NCI-H524 (cell line): Measurements from ENCODE around the gene FANCI.
"Not testable (repeated sequence)": the region's sequence is repeated elsewhere in the genome, so short reads cannot be mapped to it uniquely, and the experiment has no call there.

ENCODE experiments used
- DNase-seq, 2 experiments: peaks; one replicate each; lab custom pipeline; 2025; lab: John Stamatoyannopoulos, UW

The FANCI gene

DNA sequence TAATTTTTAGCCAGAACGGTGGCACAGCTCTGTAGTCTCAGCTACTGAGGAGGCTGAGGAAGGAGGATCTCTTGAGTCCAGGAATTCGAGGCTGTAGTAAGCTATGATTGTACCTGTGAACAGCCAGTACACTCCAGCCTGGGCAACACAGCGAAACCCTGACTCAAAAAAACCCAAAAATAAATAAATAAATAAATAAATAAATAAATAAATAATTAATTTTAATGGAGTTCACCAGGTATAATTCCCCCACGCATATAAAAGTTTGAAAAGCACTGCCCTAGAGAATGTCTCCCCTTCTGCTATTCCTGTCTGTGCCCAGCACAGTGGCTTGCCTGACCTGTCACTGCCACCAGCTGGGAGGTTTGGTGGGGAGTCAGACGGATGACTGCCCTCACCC is 18.2 kb upstream of the FANCI start:
- DNase-seq, result no peak

DNA sequence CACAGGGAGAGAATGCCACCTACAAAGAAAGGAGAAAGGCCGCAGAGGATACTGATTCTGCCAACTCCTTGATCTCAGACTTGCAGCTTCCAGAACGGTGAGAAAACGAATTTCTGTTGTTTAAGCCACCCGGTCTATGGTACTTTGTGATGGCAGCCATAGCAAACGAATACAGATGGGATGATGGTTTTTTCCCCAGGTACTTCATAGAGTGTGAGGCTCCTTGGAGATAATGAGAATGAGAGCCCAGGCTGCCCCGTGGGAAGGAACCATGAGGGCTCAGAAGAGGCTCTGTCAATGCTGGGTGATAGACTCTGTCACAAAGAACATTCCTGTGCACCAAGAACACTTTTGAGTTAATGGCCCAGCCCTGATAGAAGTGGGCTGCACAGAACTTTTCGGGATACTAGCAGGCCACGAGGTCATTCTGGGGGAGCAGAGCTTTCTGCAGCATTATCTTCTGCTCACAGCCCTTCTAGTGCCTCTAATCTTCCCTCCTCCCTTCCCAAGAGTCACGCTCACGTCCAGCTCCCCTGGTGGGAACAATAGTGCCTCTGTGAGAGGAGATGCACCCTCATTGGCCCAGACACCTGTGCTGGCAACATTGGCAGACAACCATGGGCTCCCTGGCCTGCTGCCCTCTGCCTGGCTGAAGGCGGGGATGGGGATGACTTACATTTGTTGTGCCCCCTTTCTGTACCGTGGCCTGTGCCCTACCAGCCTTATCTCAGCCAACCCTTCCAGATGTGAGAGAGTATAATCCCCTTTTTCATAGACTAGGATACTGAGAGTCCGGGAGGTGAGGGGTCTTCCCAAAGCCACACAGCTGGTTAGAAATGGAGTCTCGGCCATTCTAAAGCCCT is 17.2 kb upstream of the FANCI start:
- DNase-seq, result no peak

DNA sequence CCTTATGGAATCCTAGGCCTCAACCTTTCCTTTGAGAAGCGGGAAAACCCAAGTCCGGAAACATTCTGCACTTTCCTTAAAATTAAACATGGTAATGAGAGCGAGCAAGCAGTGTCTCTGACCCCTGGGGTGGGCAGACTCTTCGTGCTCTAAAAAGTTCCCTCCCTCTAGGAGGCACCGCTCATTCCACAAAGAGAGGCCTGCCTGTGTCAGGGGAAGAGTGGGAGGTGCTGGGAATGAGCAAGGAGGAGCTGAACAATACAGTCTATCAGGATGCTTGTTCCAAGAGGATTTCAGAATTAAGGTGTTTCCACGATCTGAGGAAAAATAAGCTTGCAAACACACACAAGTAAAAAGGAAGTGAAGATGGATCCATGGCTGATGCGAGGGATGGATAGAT is 16.4 kb upstream of the FANCI start:
- DNase-seq, result no peak

DNA sequence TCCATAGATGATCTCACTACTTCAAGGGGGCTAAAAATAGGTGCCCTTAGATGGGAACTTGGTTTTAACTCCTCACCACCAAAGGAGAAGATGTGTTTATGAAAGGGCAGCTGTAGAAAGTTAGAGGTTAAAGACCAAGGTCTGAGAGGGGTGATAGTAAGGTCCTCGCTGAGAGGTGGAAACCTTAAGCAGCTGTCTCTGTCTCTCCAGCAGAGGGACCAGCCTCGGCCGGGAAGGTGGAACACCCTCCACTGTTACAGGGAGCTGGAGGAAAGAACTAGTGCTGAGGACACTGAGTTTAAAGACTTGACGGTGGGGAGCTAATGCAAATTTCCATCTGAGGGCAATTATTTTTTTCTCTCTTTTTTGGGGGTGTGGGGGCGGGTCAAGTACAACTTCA is 13.5 kb upstream of the FANCI start:
- no peak for DNase-seq

DNA sequence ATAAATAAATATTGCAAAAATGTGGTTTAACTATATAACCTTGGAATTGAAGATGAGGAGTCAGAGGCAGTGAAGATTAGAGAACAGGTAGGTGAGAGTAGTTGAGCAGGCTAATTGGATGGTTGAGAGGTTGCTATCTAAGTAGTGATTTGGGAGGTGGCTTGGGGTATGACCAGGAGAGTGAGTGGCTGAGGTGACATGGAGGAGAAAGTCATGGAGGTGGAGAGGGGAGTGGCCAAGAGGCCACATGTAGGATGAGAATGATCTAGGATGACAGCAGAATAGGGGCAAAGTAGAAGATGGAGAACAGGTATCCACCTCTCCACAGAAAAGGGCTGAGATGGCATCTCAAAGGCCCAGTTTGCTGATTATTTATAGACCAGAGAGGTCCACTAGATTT is 11.9 kb upstream of the FANCI start:
- no peak for DNase-seq

DNA sequence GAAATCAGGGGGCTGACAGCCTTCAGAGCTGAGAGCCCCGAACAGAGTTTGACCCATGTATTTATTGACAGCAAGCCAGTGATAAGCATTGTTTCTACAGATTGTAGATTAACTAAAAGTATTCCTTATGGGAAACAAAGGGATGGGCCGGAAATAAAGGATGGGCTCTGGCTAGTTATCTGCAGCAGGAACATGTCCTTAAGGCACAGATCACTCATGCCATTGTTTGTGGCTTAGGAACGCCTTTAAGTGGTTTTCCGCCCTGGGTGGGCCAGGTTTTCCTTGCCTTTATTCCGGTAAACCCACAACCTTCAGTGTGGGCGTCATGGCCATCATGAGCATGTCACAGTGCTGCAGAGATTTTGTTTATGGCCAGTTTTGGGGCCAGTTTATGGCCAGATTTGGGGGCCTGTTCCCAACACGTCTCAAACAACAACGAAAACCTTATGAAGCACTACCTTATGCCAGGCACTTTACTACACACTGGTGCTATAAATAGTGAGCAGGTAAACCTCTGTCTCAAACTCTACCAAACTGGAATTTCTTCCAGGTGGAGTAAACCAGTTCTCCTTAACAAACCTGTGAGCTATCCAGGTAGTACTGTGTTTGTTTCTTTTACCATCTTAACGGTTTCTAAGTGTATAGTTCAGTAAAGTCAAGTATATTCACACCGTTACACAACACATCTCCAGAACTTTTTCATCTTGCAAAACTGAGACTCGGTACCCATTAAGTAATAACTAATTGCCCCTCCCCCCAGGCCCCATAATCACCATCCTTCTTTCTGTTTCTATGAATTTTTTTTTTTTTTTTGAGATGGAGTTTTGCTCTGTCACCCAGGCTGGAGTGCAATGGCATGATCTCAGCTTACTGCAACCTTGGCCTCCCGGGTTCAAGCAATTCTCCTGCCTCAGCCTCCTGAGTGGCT is 3.6 kb upstream of the FANCI start:
- DNase-seq, result not testable (repeated sequence)

DNA sequence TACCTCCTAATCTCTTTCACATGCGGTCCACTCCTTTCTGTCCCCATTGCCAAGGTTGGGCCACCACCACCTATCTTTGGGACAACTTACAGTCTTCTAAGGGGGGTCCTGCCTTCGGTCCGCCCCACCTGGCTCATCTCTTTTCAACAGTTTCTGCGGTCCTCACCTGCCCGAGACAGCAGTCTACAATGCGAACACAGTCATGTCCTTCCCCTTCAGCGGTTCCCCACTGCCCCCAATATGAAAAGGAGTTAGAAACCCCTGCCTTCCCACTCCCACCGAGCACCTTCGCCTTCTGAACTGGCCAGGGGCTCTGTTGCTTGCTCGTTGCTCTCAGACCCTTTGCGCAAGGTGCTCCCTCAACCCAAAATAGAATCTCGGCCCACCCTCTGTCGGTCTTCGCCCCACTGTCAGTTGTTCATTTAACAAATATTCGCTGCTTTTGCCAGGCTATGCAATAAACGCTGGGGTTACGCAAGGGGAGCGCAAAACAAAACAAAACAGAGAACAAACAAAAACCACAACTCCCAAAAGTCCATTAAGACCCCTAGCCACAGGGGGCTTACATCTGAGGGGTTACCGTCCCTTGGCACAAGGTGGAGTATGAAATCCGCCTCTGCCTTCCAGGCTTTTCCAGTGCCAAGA is 611 bp upstream of the FANCI start:
- no peak for DNase-seq

DNA sequence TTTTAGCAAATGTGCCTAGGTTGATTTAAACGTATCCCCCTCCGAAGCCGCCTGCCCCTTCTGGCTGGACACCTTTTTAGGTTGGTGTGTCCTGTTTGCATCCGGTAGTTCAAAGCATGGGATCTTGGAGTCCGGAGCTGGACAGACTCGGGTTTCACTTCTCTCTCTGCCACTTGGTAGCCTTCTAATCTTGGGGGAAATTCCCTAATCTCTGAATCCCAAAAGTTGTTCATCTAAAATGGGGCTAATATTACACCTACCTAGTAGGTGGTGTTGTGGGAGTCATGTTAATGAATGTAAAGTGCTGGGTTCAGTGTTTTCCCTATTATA is 760 bp downstream of the FANCI start:
- DNase-seq, result peak in 1 of 2 experiments; percentile 46

DNA sequence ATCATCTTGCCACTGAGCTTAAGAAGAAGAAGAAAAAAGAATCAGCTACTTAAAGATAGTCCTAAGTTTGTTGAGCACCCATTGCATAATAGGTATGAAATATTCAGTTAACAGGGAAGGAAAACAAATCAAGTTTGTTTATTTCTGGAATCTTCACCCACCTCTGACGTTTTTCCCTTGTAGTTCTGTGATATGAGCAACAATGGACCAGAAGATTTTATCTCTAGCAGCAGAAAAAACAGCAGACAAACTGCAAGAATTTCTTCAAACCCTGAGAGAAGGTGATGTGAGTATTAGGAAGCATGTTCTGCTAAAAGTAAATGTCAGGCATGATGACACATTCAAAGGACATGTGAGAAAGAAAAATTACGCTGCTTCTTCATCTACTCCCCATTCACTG is 3.7 kb downstream of the FANCI start:
- DNase-seq, result no peak

DNA sequence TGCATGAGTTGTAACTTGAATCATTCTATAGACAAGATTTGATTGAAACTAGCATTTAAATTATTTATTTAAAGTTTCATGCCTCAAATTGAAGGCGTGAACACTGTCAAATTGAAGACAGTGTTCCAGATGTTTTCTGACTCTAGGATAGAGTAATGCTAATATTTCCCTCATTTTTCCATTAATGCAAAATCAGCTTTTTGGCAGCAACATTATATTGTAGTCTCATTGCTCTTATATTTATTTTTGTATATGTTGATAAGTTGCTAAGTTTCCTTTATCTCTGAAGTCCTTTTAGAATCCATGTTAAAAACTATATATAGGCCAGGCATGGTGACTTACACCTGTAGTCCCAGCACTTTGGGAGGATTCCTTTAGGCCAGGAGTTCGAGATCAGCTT is 4.8 kb downstream of the FANCI start:
- no peak for DNase-seq

DNA sequence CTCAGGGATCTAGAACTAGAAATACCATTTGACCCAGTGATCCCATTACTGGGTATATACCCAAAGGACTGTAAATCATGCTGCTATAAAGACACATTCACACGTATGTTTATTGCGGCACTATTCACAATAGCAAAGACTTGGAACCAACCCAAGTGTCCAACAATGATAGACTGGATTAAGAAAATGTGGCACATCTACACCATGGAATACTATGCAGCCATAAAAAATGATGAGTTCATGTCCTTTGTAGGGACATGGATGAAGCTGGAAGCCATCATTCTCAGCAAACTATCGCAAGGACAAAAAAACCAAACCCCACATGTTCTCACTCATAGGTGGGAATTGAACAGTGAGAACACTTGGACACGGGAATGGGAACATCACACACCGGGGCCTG is 6.4 kb downstream of the FANCI start:
- not testable (repeated sequence) for DNase-seq

DNA sequence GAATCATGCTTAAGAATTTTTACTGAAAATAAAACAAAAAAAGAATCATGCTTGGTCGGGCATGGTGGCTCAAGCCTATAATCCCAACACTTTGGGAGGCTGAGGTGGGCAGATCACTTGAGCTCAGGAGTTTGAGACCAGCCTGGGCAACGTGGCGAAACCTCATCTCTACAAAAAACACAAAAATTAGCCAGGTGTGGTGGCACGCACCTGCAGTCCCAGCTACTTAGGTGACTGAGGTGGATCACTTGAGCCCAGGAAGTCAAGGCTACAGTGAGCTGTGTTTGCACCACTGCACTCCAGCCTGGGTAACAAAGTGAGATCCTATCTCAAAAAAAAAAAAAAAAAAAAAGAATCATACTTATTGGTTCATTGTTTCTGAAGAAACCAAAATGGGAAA is 33.5 kb downstream of the FANCI start:
- not testable (repeated sequence) for DNase-seq

GRCh38 chr15:89278307-89278706 is 34.5 kb downstream of the FANCI start:
- no peak for DNase-seq

GRCh38 chr15:89282631-89283030 is 38.9 kb downstream of the FANCI start:
- DNase-seq, result no peak

- DNase-seq, result no peak
Observed at GRCh38 chr15:89283201-89283600, 39.4 kb downstream of the FANCI start.

GRCh38 chr15:89291934-89292438 is 48.2 kb downstream of the FANCI start:
- no peak for DNase-seq

DNA sequence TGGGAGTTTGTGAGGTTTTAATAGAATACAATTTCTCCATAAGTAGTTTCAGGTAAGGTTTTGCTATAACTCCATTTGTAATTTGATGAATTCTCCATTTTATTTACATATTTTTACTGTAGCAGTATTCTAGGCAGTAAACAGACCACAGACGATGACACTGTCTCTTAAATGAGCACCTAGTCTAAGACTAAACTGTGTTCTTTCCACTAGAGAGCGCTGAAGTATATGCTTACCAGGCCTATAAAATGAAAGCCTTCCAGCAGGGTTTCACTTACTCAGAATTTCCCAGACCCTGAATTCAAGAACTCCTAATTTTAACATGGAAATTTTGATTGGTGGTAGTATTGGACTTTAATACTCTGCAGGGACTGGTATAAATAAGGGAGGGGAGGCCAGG is 49.2 kb downstream of the FANCI start:
- DNase-seq, result no peak

- peak; percentile 16 to 44 for DNase-seq
Observed at GRCh38 chr15:89299896-89300295, 56.1 kb downstream of the FANCI start.

DNA sequence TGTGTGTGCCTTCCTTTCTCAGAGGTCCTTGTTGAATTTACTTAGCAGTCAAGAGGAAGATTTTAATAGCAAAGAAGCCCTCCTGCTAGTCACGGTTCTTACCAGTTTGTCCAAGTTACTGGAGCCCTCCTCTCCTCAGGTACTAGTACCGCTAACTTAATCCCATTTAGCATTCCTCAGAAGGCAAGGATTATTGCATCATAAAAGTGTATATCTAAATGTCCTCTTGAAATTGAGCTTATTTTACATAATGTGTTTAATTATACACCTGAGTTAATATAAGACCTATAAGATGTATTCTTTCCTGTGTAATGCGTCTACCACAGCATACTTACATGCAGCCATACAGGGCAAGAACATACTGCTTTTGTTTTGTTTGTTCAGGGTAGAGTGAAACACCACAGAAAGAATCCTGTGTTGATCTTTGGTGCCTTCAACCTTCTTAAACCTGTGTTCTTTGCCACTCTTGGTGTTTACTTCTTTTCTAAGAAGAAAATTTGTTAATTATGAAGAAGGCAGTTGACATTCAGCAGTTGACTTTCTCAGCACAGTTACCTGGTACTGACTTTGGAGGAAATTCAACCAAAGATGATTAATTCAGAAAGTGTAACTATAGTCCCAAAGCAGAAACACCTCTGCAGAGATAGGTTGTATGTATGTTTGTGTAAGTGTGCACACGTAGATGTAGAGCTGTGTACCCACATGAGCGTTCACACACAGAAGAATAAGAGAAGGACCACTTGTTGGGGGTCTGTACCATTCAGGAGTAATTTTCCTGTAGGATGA is 57.7 kb downstream of the FANCI start:
- no peak for DNase-seq

- DNase-seq, result no peak
Observed at GRCh38 chr15:89303986-89304385, 60.2 kb downstream of the FANCI start.

DNA sequence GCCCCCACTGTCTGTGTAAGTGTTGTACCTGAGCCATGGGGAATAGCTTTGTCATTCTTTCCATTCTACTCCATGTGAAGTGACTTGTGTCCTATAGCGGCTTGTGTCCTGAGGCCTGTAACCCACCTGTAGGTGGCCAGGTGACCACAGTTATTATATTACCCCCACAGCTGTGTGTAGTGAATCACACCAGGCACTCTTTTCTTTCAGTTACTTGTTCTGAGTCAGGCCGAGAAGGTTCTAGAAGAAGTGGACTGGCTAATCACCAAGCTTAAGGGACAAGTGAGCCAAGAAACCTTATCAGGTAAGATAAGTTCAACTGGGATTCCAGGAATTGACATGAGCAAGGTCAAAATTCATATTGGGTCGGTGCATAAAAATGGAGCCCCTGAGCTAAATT is 61.6 kb downstream of the FANCI start:
- no peak for DNase-seq
